A549 (cell line): ENCODE data around the gene MAMLD1. TPM values are rescaled to one million over a fixed set of nuclear protein-coding genes. Genes with fewer than 3 reads are reported as not detected.

Source experiments
- ATAC-seq, 2 experiments: fragments of 200-7000 bp in 1 of 2; fragments of >200 bp in 1 of 2; cut with Nextera tagmentation in 1 of 2; cut with Tn5 transposase in 1 of 2; 3 replicates each; pipeline versions ENCODE4 v1.8.0 to v1.9.1; 2018 to 2020; ENCODE audit warnings: mild to moderate bottlenecking in 1 of 2, moderate library complexity in 1 of 2
- CTCF ChIA-PET: fragments of 300-600 bp; sonication (Branson Sonifier 250); formaldehyde crosslinking; extraction: SDS; loops from one replicate; lab custom pipeline; 2021; ENCODE audit warnings: antibody characterized with exemption, inconsistent platforms; lab: Yijun Ruan, JAX
- POLR2A ChIA-PET: fragments of 350-600 bp; formaldehyde crosslinking; extraction: SDS; loops from one replicate; lab custom pipeline; 2021; ENCODE audit warnings: antibody characterized with exemption, inconsistent platforms; lab: Yijun Ruan, JAX
- DNase-seq, 2 experiments: peaks; one replicate each; pipeline versions ENCODE4 v3.0.0 to v3.0.0-alpha.2; 2011 to 2016; ENCODE audit warnings: low read depth in 1 of 2, low spot score in 1 of 2
- FAIRE-seq: peaks from 2 replicates; lab custom pipeline; 2011; peaks lifted over from hg19 to GRCh38; lab: Jason Lieb, UNC
- H3K27ac ChIP-seq, 2 experiments: fragments of >200 bp; sonication (Bioruptor Twin); formaldehyde crosslinking; 3 replicates each; pipeline ENCODE4 v1.5.1; 2016 to 2017
- H3K4me1 ChIP-seq: fragments of >200 bp; sonication (Bioruptor Twin); formaldehyde crosslinking; 3 replicates; pipeline ENCODE4 v1.6.1; 2016
- H3K4me2 ChIP-seq: fragments of >200 bp; sonication (Bioruptor Twin); formaldehyde crosslinking; 3 replicates; pipeline ENCODE4 v1.6.1; 2016
- H3K4me3 ChIP-seq: fragments of >200 bp; sonication (Bioruptor Twin); formaldehyde crosslinking; 3 replicates; pipeline ENCODE4 v1.5.1; 2016
- H3K9me3 ChIP-seq: fragments of >200 bp; sonication (Bioruptor Twin); formaldehyde crosslinking; 3 replicates; pipeline ENCODE4 v1.6.1; 2016
- CHD2 ChIP-seq: fragments of 150-350 bp; IDR thresholded peaks from 2 replicates; pipeline ENCODE4 v1.6.1; 2014; ENCODE audit warnings: low read length; ENCODE audit not compliant: partially characterized antibody
- CHD4 ChIP-seq: fragments of 200-600 bp; sonication (generic); IDR thresholded peaks from 2 replicates; pipeline ENCODE4 v1.6.1; 2016; ENCODE audit warnings: antibody characterized with exemption, mild to moderate bottlenecking, borderline replicate concordance
- EHF ChIP-seq: fragments of 250-450 bp; sonication (Bioruptor Pico); IDR thresholded peaks from 2 replicates; pipeline ENCODE4 v1.5.0; 2020; ENCODE audit warnings: mild to moderate bottlenecking
- ESRRA ChIP-seq: fragments of 150-350 bp; IDR thresholded peaks from 2 replicates; pipeline ENCODE4 v1.6.1; 2014; ENCODE audit warnings: mild to moderate bottlenecking, low read length, borderline replicate concordance
- FOXS1 ChIP-seq: fragments of 250-450 bp; sonication (Bioruptor Pico); IDR thresholded peaks from 2 replicates; pipeline ENCODE4 v1.5.0; 2020; ENCODE audit warnings: mild to moderate bottlenecking, moderate library complexity
- HOXB13 ChIP-seq: fragments of 250-450 bp; sonication (Bioruptor Pico); IDR thresholded peaks from 2 replicates; pipeline ENCODE4 v1.5.0; 2020; ENCODE audit warnings: low read depth, mild to moderate bottlenecking, moderate library complexity
- HOXB5 ChIP-seq: fragments of 250-450 bp; sonication (Bioruptor Pico); IDR thresholded peaks from 2 replicates; pipeline ENCODE4 v1.5.0; 2020; ENCODE audit warnings: mild to moderate bottlenecking, moderate library complexity
- JUN ChIP-seq, 2 experiments: fragments of >200 bp; sonication (Bioruptor Twin); formaldehyde crosslinking; IDR thresholded peaks; 2 replicates in 1 of 2; 3 replicates in 1 of 2; pipeline ENCODE4 v1.6.1; 2016 to 2017
- MAX ChIP-seq: IDR thresholded peaks from 2 replicates; pipeline ENCODE4 v1.6.1; 2012
- MYC ChIP-seq: IDR thresholded peaks from 2 replicates; pipeline ENCODE4 v1.6.1; 2012; ENCODE audit warnings: mild to moderate bottlenecking, inconsistent platforms, low read length, improper control_type of control experiment, borderline replicate concordance
- PHF8 ChIP-seq: fragments of 200-600 bp; sonication (generic); IDR thresholded peaks from 2 replicates; pipeline ENCODE4 v1.6.1; 2016; ENCODE audit warnings: low read depth, mild to moderate bottlenecking, antibody characterized with exemption, moderate library complexity, borderline replicate concordance
- RAD21 ChIP-seq, 2 experiments: fragments of >200 bp in 1 of 2; sonication (Bioruptor Twin) in 1 of 2; formaldehyde crosslinking in 1 of 2; IDR thresholded peaks in 1 of 2; conservative IDR thresholded peaks in 1 of 2; 2 replicates in 1 of 2; 3 replicates in 1 of 2; pipeline ENCODE4 v1.6.1; 2012 to 2018; ENCODE audit warnings: inconsistent platforms in 1 of 2
- RNF2 ChIP-seq: fragments of 200-600 bp; sonication (generic); IDR thresholded peaks from 2 replicates; pipeline ENCODE4 v1.6.1; 2016; ENCODE audit warnings: low read depth, mild to moderate bottlenecking, antibody characterized with exemption, moderate library complexity, borderline replicate concordance
- SMC3 ChIP-seq: fragments of >200 bp; sonication (Bioruptor Twin); formaldehyde crosslinking; IDR thresholded peaks from 3 replicates; pipeline ENCODE4 v1.6.1; 2018; ENCODE audit warnings: inconsistent platforms
- TP53 ChIP-seq: fragments of 250-450 bp; sonication (Bioruptor Pico); IDR thresholded peaks from 2 replicates; pipeline ENCODE4 v1.5.0; 2021; ENCODE audit warnings: mild to moderate bottlenecking, moderate library complexity
- USF2 ChIP-seq: fragments of 450-650 bp; IDR thresholded peaks from 2 replicates; pipeline ENCODE4 v1.6.1; 2014; ENCODE audit warnings: antibody characterized with exemption
- ZC3H11A ChIP-seq: fragments of 450-650 bp; IDR thresholded peaks from 2 replicates; pipeline ENCODE4 v1.6.1; 2014; ENCODE audit warnings: antibody characterized with exemption, mild to moderate bottlenecking
- ZSCAN20 ChIP-seq: fragments of 250-450 bp; sonication (Bioruptor Pico); IDR thresholded peaks from 2 replicates; pipeline ENCODE4 v1.8.0; 2022; ENCODE audit warnings: mild to moderate bottlenecking, moderate library complexity
- WGBS: methylation state at CpG from one replicate; pipeline ENCODE4 v1.1.6; 2017; ENCODE audit errors: missing lambda C conversion rate; 5-methylcytosine and 5-hydroxymethylcytosine counted together
- polyA plus RNA-seq, 4 experiments: library from polyadenylated mRNA; depleted of rRNA in 3 of 4; stranded (reverse); fragments of >200 nt; fragmentation: RNase III in 1 of 4; extraction: RNeasy Plus Mini Kit Qiagen cat#74134 plus additional on column Dnase treatment in 1 of 4; gene quantifications; 2 replicates in 3 of 4; 3 replicates in 1 of 4; pipeline ENCODE4 v1.2.3, GENCODE V29; 2011 to 2017
- TF ChIP-seq, protein P1 (sequence below): fragments of >200 bp; sonication (Bioruptor Twin); formaldehyde crosslinking; IDR thresholded peaks from 2 replicates; pipeline ENCODE4 v1.6.1; 2016
- TF ChIP-seq, protein P2 (sequence below): fragments of >200 bp; sonication (Bioruptor Twin); formaldehyde crosslinking; IDR thresholded peaks from 3 replicates; pipeline ENCODE4 v1.5.1; 2016
- TF ChIP-seq, protein P3 (sequence below): fragments of 250-450 bp; sonication (Bioruptor Pico); IDR thresholded peaks from 2 replicates; pipeline ENCODE4 v1.5.0; 2021; ENCODE audit warnings: mild to moderate bottlenecking, moderate library complexity, borderline replicate concordance

The MAMLD1 gene
- polyA plus RNA-seq, 2 of the 4 experiments (the other 2 are of a cell fraction) = 1.2 to 2.3 TPM

- ChIA-PET POLR2A (no interaction called here), CTCF (interaction anchor here (1.0 to 3.0 kb wide), 3 partner anchors 9 to 14 kb away, joined by 3 to 15 read pairs (median 6); partner anchors contain the start of gene MAMLD1)
Measured at GRCh38 chrX:150377005-150377404, 13.9 kb downstream of the MAMLD1 start.

DNA sequence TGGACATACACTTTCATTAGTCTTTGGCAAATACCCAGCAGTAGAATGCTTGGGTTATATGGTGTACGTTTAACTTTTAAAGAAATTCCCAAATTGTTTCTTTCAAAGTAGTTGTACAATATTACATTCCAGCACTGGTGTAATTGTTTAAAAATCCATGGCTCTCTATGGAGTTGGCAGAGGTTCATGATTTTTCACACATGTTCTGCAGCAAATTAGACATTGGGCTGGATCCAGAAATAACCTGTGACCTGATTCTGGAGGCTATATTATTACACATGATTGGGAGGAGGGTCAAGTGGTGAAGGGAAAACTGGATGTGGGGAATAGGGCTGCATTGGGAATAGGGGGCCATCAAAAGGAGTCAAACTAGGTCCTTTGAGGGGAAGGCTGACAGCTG lies 41.9 kb downstream of the MAMLD1 start:
- POLR2A ChIA-PET = no interaction called here
- TF ChIP-seq CHD2 = no peak
- TF ChIP-seq HOXB5 (CRISPR knock-in tag) = no peak
- no peak for TF ChIP-seq HOXB13
- no peak for TF ChIP-seq ESRRA
- TF ChIP-seq, protein P1, sequence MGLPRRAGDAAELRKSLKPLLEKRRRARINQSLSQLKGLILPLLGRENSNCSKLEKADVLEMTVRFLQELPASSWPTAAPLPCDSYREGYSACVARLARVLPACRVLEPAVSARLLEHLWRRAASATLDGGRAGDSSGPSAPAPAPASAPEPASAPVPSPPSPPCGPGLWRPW = no peak
- no peak for TF ChIP-seq MYC
- TF ChIP-seq, protein P2, sequence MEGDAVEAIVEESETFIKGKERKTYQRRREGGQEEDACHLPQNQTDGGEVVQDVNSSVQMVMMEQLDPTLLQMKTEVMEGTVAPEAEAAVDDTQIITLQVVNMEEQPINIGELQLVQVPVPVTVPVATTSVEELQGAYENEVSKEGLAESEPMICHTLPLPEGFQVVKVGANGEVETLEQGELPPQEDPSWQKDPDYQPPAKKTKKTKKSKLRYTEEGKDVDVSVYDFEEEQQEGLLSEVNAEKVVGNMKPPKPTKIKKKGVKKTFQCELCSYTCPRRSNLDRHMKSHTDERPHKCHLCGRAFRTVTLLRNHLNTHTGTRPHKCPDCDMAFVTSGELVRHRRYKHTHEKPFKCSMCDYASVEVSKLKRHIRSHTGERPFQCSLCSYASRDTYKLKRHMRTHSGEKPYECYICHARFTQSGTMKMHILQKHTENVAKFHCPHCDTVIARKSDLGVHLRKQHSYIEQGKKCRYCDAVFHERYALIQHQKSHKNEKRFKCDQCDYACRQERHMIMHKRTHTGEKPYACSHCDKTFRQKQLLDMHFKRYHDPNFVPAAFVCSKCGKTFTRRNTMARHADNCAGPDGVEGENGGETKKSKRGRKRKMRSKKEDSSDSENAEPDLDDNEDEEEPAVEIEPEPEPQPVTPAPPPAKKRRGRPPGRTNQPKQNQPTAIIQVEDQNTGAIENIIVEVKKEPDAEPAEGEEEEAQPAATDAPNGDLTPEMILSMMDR = no peak
- TF ChIP-seq TP53 (CRISPR knock-in tag) = no peak
- TF ChIP-seq PHF8 = no peak
- TF ChIP-seq ZC3H11A = no peak
- no peak for TF ChIP-seq CHD4
- no peak for TF ChIP-seq SMC3
- no peak for TF ChIP-seq ZSCAN20 (CRISPR knock-in tag)
- TF ChIP-seq JUN (IDR thresholded peaks at IDR 0.05) = no peak
- 88% methylated on average over 1 of the region's 1 CpG for WGBS
- FAIRE-seq (peak; percentile 18), DNase-seq (no peak), ATAC-seq (no peak)
- Histone ChIP-seq H3K4me1 (no peaks in the 10 kb centered on the region), H3K9me3 (no peaks in the 10 kb centered on the region), H3K4me2 (no peak overlapping the region), H3K4me3 (no peak overlapping the region), H3K27ac (no peak overlapping the region)
- CTCF ChIA-PET = no interaction called here

More at GRCh38 chrX:150377005-150377404, 13.9 kb downstream of the MAMLD1 start:
- ATAC-seq (no peak; a peak in 1 of 6 replicates), DNase-seq (no peak), FAIRE-seq (no peak)
- H3K4me2 ChIP-seq = no peak overlapping the region
- WGBS = 78% methylated on average over 3 of the region's 3 CpGs
- no peaks in the 10 kb centered on the region for H3K4me1 ChIP-seq
- H3K9me3 ChIP-seq = no peaks in the 10 kb centered on the region
- H3K27ac ChIP-seq = no peak overlapping the region
- TF ChIP-seq MAX = no peak
- TF ChIP-seq FOXS1 = no peak
- no peak for TF ChIP-seq SMC3
- no peak for TF ChIP-seq RNF2
- TF ChIP-seq, protein P3, sequence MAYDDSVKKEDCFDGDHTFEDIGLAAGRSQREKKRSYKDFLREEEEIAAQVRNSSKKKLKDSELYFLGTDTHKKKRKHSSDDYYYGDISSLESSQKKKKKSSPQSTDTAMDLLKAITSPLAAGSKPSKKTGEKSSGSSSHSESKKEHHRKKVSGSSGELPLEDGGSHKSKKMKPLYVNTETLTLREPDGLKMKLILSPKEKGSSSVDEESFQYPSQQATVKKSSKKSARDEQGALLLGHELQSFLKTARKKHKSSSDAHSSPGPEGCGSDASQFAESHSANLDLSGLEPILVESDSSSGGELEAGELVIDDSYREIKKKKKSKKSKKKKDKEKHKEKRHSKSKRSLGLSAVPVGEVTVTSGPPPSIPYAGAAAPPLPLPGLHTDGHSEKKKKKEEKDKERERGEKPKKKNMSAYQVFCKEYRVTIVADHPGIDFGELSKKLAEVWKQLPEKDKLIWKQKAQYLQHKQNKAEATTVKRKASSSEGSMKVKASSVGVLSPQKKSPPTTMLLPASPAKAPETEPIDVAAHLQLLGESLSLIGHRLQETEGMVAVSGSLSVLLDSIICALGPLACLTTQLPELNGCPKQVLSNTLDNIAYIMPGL (CRISPR knock-in tag) = no peak
- no peak for TF ChIP-seq USF2
- no peak overlapping the region for H3K4me3 ChIP-seq

DNA sequence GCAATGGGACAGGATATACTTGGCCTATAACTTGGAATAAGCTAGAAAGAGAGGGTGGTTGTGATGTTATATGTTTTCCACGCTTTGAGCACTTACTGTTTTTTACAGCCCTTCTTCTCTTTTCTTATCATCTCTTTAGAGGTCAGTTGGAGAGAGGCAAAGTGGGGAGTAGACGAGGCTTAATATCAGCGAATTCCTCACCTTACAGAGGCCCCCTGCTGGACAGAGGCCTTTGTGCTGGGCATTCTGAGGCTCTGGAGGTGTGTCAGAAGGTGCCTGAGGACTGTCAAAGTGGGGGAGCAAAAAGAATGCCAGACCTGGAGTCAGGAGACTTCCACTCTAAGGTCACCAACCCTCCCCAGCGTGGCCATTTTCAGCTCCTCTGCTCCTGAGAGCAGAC lies 42.5 kb downstream of the MAMLD1 start:
- TF ChIP-seq RAD21 (conservative IDR thresholded peaks at IDR 0.05 in 1 of 2, IDR thresholded peaks at IDR 0.05 in 1 of 2) (0 out of 5 replicates have a peak, but pooled peaks of 1 of the 2 experiments have one; percentile 10), SMC3 (0 out of 3 replicates have a peak, but pooled peaks have one; percentile 9), EHF (CRISPR knock-in tag) (no peak)
- Histone ChIP-seq H3K9me3 (no peaks in the 10 kb centered on the region), H3K4me3 (no peak overlapping the region), H3K4me1 (no peaks in the 10 kb centered on the region), H3K4me2 (no peak overlapping the region), H3K27ac (no peak overlapping the region)
- ChIA-PET CTCF (no interaction called here), POLR2A (no interaction called here)
- 68% methylated on average over 4 of the region's 4 CpGs for WGBS
- ATAC-seq = peak in 1 of 2 experiments; percentile 70; a peak in 3 of 6 replicates
- FAIRE-seq = no peak
- DNase-seq = peak; percentile 4 to 11
